HG02970 (cell line): ENCODE results near the gene ANKRD13C.
A peak's percentile ranks its signal among the peaks of the same experiment; 100 is the strongest.

ENCODE experiments used
- ATAC-seq: cut with Tn5 transposase; IDR thresholded peaks from one replicate; pipeline ENCODE4 v1.9.1; 2021; ENCODE audit warnings: mild to moderate bottlenecking, moderate library complexity, moderate number of reproducible peaks; ENCODE audit not compliant: unreplicated experiment, low FRiP score

ANKRD13C gene

DNA sequence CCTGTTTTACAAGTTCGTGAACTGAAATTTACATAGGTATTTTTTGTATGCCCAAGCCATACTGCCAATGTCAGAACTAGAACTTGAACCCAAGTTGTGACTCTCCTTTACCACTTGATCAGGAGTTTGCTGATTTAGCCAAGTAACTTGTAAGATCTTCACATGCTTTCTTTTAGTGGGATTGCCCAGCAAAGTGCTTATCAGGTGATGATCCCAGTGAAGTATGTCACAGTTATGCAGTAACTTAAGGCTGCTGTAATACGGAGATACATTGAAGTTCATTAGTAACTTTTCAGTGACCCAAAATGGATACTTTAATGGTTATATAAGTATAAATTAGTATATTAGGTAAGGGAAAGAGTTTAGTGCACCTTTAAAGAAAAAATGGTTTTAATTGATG lies 129.6 kb downstream of the ANKRD13C start:
- ATAC-seq, result no peak

DNA sequence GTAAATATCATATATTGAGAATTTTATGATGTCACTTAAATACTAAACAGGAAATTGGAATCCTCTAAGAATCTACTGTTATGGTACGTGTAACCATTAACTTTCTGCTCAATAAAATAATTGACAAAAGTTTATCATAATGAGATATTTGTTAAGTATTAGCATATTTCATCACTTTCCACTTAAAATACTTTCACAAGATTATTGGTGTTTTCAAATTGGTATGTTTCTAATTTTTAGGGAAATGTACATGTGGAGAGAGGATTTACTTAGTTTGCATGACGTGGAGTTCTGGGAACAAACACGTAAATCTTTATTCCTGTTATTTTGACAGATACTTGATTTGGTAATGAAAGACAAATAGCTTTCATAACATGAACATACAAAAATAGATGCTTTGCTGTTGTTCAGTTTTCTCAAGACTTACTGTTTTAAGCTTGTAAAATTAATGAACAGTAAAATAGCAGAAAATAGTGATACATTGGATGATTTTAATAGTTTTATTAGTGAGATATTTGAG lies 131.7 kb downstream of the ANKRD13C start:
- ATAC-seq, result no peak

- ATAC-seq, result peak; percentile 97
These were observed 133.0 kb downstream of the ANKRD13C start, which contains the start of gene SRSF11 for GRCh38 chr1:70221238-70222121. TSS of gene SRSF11 (plus strand) at chr1:70221380. CDS start at chr1:70221637, 257 bp downstream.

- peak; percentile 3 for ATAC-seq
These were observed 133.8 kb downstream of the ANKRD13C start for GRCh38 chr1:70220517-70221237.

DNA sequence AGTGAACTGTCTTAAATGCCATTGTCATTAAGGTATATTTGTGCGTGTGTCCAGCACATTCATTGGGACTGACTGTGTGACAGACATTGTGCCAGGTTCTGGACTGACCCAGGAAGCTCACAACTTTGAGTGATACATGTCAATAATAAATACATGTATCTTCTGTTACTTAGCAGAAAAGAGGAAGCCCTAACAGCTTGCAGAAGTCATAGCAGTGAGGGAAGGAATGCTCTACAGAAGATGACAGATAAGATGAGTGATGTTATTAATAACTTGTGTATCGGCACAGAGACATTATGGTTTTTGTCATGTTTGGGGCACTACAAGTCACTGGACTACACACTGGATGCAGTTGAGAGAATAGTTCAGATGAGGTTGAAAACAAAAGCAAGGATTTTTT lies 134.5 kb downstream of the ANKRD13C start:
- ATAC-seq, result no peak

- no peak for ATAC-seq
These were observed 143.0 kb downstream of the ANKRD13C start for GRCh38 chr1:70211541-70211940.

GRCh38 chr1:70210820-70211219 lies 143.7 kb downstream of the ANKRD13C start:
- ATAC-seq, result no peak
